Fibroblast of pulmonary artery (primary cell): Measurements from ENCODE around the gene DPH6.

ENCODE experiments used
- DNase-seq: peaks from one replicate; pipeline ENCODE4 v3.0.0-alpha.2; 2010; ENCODE audit warnings: low read depth
- H3K4me3 ChIP-seq: replicated peaks from 2 replicates; pipeline ENCODE4 v1.5.1; 2011; ENCODE audit warnings: low read depth, mild to moderate bottlenecking, control low read depth, low read length, moderate library complexity
- TF ChIP-seq, protein P1 (sequence below): IDR thresholded peaks from 2 replicates; pipeline ENCODE4 v1.5.1; 2011; ENCODE audit warnings: mild to moderate bottlenecking, control low read depth, low read length, inconsistent platforms; ENCODE audit errors: missing control alignments

The DPH6 gene

DNA sequence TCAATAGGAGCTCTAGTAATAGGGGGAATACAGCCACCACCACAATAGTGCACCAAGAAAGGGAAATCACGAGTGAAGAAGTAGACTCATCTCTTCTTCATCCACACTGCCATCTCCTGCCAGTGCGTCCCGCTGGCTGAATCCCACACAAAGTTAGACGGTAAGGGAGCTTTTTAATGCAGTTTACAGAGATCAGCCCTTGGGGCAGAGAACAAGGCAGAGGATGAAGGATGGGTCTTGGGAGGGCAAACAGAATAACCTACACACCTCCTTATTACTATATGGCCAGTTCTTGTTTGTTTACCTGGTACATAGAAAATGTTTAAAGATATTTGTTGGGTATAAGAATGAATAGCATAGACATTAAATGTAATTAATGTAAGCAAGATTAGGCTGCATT lies 11.0 kb upstream of the DPH6 start:
- TF ChIP-seq, protein P1, sequence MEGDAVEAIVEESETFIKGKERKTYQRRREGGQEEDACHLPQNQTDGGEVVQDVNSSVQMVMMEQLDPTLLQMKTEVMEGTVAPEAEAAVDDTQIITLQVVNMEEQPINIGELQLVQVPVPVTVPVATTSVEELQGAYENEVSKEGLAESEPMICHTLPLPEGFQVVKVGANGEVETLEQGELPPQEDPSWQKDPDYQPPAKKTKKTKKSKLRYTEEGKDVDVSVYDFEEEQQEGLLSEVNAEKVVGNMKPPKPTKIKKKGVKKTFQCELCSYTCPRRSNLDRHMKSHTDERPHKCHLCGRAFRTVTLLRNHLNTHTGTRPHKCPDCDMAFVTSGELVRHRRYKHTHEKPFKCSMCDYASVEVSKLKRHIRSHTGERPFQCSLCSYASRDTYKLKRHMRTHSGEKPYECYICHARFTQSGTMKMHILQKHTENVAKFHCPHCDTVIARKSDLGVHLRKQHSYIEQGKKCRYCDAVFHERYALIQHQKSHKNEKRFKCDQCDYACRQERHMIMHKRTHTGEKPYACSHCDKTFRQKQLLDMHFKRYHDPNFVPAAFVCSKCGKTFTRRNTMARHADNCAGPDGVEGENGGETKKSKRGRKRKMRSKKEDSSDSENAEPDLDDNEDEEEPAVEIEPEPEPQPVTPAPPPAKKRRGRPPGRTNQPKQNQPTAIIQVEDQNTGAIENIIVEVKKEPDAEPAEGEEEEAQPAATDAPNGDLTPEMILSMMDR, result no peak
- no peak overlapping the region for H3K4me3 ChIP-seq
- no peak for DNase-seq

- DNase-seq, result no peak
- H3K4me3 ChIP-seq, result no peak overlapping the region
- TF ChIP-seq, protein P1, result no peak
These were observed 9.3 kb upstream of the DPH6 start for GRCh38 chr15:35555244-35555643.

- TF ChIP-seq, protein P1, result no peak
- no peak overlapping the region for H3K4me3 ChIP-seq
- DNase-seq, result no peak
These were observed 5.0 kb upstream of the DPH6 start for GRCh38 chr15:35550957-35551356.

GRCh38 chr15:35549567-35549966 lies 3.6 kb upstream of the DPH6 start:
- no peak overlapping the region for H3K4me3 ChIP-seq
- no peak for DNase-seq
- TF ChIP-seq, protein P1, result no peak

- DNase-seq, result no peak
- H3K4me3 ChIP-seq, result no peak overlapping the region
- TF ChIP-seq, protein P1, result no peak
These were observed 2.5 kb upstream of the DPH6 start for GRCh38 chr15:35548435-35548834.

- DNase-seq, result no peak
- TF ChIP-seq, protein P1, result no peak
- H3K4me3 ChIP-seq, result no peak overlapping the region
These were observed 1.9 kb upstream of the DPH6 start for GRCh38 chr15:35547775-35548364.
